RWPE1 (cell line): ENCODE results near the gene RBKS.
"Not testable (repeated sequence)": the region's sequence is repeated elsewhere in the genome, so short reads cannot be mapped to it uniquely, and the experiment has no call there.

Experiments
- CTCF ChIA-PET: fragments of 350-600 bp; sonication (Branson Sonifier 250); formaldehyde crosslinking; extraction: SDS; loops from one replicate; lab custom pipeline; 2021; lab: Yijun Ruan, JAX
- POLR2A ChIA-PET: fragments of 400-600 bp; formaldehyde crosslinking; extraction: SDS; loops from one replicate; lab custom pipeline; 2020; ENCODE audit warnings: antibody characterized with exemption; ENCODE audit not compliant: low non-redundant PET; lab: Yijun Ruan, JAX
- DNase-seq: peaks from one replicate; pipeline ENCODE4 v3.0.0; 2012; ENCODE audit warnings: low spot score
- H3K27ac ChIP-seq: fragments of 450-650 bp; 2 replicates; pipeline ENCODE4 v1.5.1; 2017
- CTCF ChIP-seq: fragments of 450-650 bp; conservative IDR thresholded peaks from 2 replicates; pipeline ENCODE4 v1.5.1; 2017; ENCODE audit warnings: low read depth, mild to moderate bottlenecking

RBKS gene

GRCh38 chr2:27888790-27889189 lies 1.4 kb downstream of the RBKS start:
- H3K27ac ChIP-seq, result no peak overlapping the region
- POLR2A ChIA-PET, result no interaction called here
- DNase-seq, result no peak
- TF ChIP-seq CTCF, result no peak
- CTCF ChIA-PET, result no interaction called here

- TF ChIP-seq CTCF, result no peak
Measured at GRCh38 chr2:27887830-27888229, 2.4 kb downstream of the RBKS start.

GRCh38 chr2:27887111-27887510 lies 3.1 kb downstream of the RBKS start:
- DNase-seq, result no peak
- TF ChIP-seq CTCF, result no peak
- ChIA-PET CTCF (no interaction called here), POLR2A (no interaction called here)
- H3K27ac ChIP-seq, result no peak overlapping the region

More at GRCh38 chr2:27887830-27888229, 2.4 kb downstream of the RBKS start:
- DNase-seq, result no peak
- CTCF ChIA-PET, result no interaction called here
- POLR2A ChIA-PET, result no interaction called here
- H3K27ac ChIP-seq, result no peak overlapping the region

GRCh38 chr2:27886322-27886721 lies 3.9 kb downstream of the RBKS start:
- POLR2A ChIA-PET, result no interaction called here

GRCh38 chr2:27885661-27886060 lies 4.5 kb downstream of the RBKS start:
- POLR2A ChIA-PET, result no interaction called here

More at GRCh38 chr2:27886322-27886721, 3.9 kb downstream of the RBKS start:
- no peak for DNase-seq
- TF ChIP-seq CTCF, result no peak
- H3K27ac ChIP-seq, result no peak overlapping the region
- CTCF ChIA-PET, result no interaction called here

GRCh38 chr2:27885234-27885633 lies 5.0 kb downstream of the RBKS start:
- ChIA-PET CTCF (no interaction called here), POLR2A (no interaction called here)
- H3K27ac ChIP-seq, result no peak overlapping the region
- no peak for TF ChIP-seq CTCF
- no peak for DNase-seq

More at GRCh38 chr2:27885661-27886060, 4.5 kb downstream of the RBKS start:
- DNase-seq, result no peak
- CTCF ChIA-PET, result no interaction called here
- TF ChIP-seq CTCF, result no peak
- H3K27ac ChIP-seq, result no peak overlapping the region

GRCh38 chr2:27884601-27885000 lies 5.6 kb downstream of the RBKS start:
- no peak overlapping the region for H3K27ac ChIP-seq
- ChIA-PET POLR2A (interaction anchor here (0.6 kb wide), 1 partner anchor 120 kb away, joined by 4 read pairs; no protein-coding TSS in a partner anchor), CTCF (no interaction called here)
- TF ChIP-seq CTCF, result no peak
- DNase-seq, result no peak

GRCh38 chr2:27882584-27882922 lies 7.6 kb downstream of the RBKS start:
- DNase-seq, H3K27ac ChIP-seq, POLR2A ChIA-PET: not testable (repeated sequence)
- CTCF ChIA-PET, result interaction anchor here (0.5 to 1.0 kb wide), 2 partner anchors 76 to 148 kb away, joined by 3 to 4 read pairs; no protein-coding TSS in a partner anchor

GRCh38 chr2:27881815-27882583 lies 8.2 kb downstream of the RBKS start:
- DNase-seq, H3K27ac ChIP-seq, POLR2A ChIA-PET: not testable (repeated sequence)
- CTCF ChIA-PET, result interaction anchor here (1.0 kb wide), 1 partner anchor 75 kb away, joined by 4 read pairs; no protein-coding TSS in a partner anchor
